Progenitor cell of endocrine pancreas (in vitro differentiated cells): ENCODE results near the gene ATXN7L1. TPM values are rescaled to one million over a fixed set of nuclear protein-coding genes. Genes with fewer than 3 reads are reported as not detected.

Experiments
- DNase-seq: peaks from one replicate; pipeline ENCODE4 v3.0.0; 2021; ENCODE audit warnings: low spot score; ENCODE audit not compliant: unreplicated experiment
- H3K27ac Mint-ChIP-seq: 2 replicates; pipeline ENCODE4 v1.8.0; 2021; ENCODE audit warnings: mild to moderate bottlenecking, moderate library complexity, mixed read lengths
- H3K27me3 Mint-ChIP-seq: 2 replicates; pipeline ENCODE4 v1.8.0; 2021; ENCODE audit warnings: mixed read lengths
- H3K36me3 Mint-ChIP-seq: 2 replicates; pipeline ENCODE4 v1.8.0; 2022; ENCODE audit warnings: mixed read lengths; ENCODE audit not compliant: insufficient read depth
- H3K4me1 Mint-ChIP-seq: 2 replicates; pipeline ENCODE4 v1.8.0; 2021; ENCODE audit warnings: low read depth, mixed read lengths
- H3K4me3 Mint-ChIP-seq: 2 replicates; pipeline ENCODE4 v1.8.0; 2021; ENCODE audit warnings: low read depth, mild to moderate bottlenecking, moderate library complexity, mixed read lengths
- H3K9me3 Mint-ChIP-seq: 2 replicates; pipeline ENCODE4 v1.8.0; 2021; ENCODE audit warnings: low read depth, mixed read lengths
- CTCF ChIP-seq: fragments of 200-600 bp; sonication (generic); IDR thresholded peaks from one replicate; pipeline ENCODE4 v1.5.0; 2021; ENCODE audit warnings: antibody characterized with exemption, mild to moderate bottlenecking; ENCODE audit not compliant: unreplicated experiment
- total RNA-seq: library from RNA; stranded (reverse); gene quantifications from 2 replicates; pipeline ENCODE4 v1.2.1, GENCODE V29; 2021

ATXN7L1 gene
- total RNA-seq, 1 donor from 2014 or later, result 18.3 TPM

GRCh38 chr7:105902325-105902911 lies 26.0 kb upstream of the ATXN7L1 start:
- H3K4me1 Mint-ChIP-seq, result peaks cover 2% of the 10 kb centered on the region
- DNase-seq, result no peak
- TF ChIP-seq CTCF, result no peak
- H3K27ac Mint-ChIP-seq, result no peak overlapping the region
- H3K4me3 Mint-ChIP-seq, result no peak overlapping the region
- peaks cover 4% of the 10 kb centered on the region for H3K27me3 Mint-ChIP-seq
- peaks cover 1% of the 10 kb centered on the region for H3K36me3 Mint-ChIP-seq
- H3K9me3 Mint-ChIP-seq, result no peaks in the 10 kb centered on the region

- Mint-ChIP-seq H3K4me1 (peaks cover 2% of the 10 kb centered on the region), H3K36me3 (no peaks in the 10 kb centered on the region), H3K9me3 (no peaks in the 10 kb centered on the region), H3K4me3 (no peak overlapping the region), H3K27me3 (no peaks in the 10 kb centered on the region), H3K27ac (no peak overlapping the region)
- no peak for DNase-seq
- TF ChIP-seq CTCF, result no peak
Observed at GRCh38 chr7:105897999-105898398, 21.6 kb upstream of the ATXN7L1 start.

- no peak overlapping the region for H3K27ac Mint-ChIP-seq
- DNase-seq, result no peak
- H3K36me3 Mint-ChIP-seq, result no peaks in the 10 kb centered on the region
- no peaks in the 10 kb centered on the region for H3K9me3 Mint-ChIP-seq
- H3K4me1 Mint-ChIP-seq, result peaks cover 2% of the 10 kb centered on the region
- H3K4me3 Mint-ChIP-seq, result no peak overlapping the region
- H3K27me3 Mint-ChIP-seq, result peaks cover 3% of the 10 kb centered on the region
- TF ChIP-seq CTCF, result no peak
Observed at GRCh38 chr7:105896407-105896911, 20.1 kb upstream of the ATXN7L1 start.

GRCh38 chr7:105894131-105894530 lies 17.7 kb upstream of the ATXN7L1 start:
- H3K36me3 Mint-ChIP-seq, result no peaks in the 10 kb centered on the region
- no peak for DNase-seq
- no peak overlapping the region for H3K27ac Mint-ChIP-seq
- H3K4me3 Mint-ChIP-seq, result no peak overlapping the region
- H3K4me1 Mint-ChIP-seq, result peaks cover 2% of the 10 kb centered on the region
- no peaks in the 10 kb centered on the region for H3K9me3 Mint-ChIP-seq
- no peak for TF ChIP-seq CTCF
- H3K27me3 Mint-ChIP-seq, result peaks cover 3% of the 10 kb centered on the region

- Mint-ChIP-seq H3K36me3 (no peaks in the 10 kb centered on the region), H3K27ac (no peak overlapping the region), H3K9me3 (no peaks in the 10 kb centered on the region), H3K4me1 (peaks cover 2% of the 10 kb centered on the region), H3K27me3 (peaks cover 3% of the 10 kb centered on the region), H3K4me3 (no peak overlapping the region)
- no peak for TF ChIP-seq CTCF
- DNase-seq, result no peak
Observed at GRCh38 chr7:105892387-105892786, 16.0 kb upstream of the ATXN7L1 start.
